IPS-NIHi7 (cell line): ENCODE results near the gene TM9SF3.
A peak's percentile ranks its signal among the peaks of the same experiment; 100 is the strongest.
"Not testable (repeated sequence)": the region's sequence is repeated elsewhere in the genome, so short reads cannot be mapped to it uniquely, and the experiment has no call there.

Experiments
- DNase-seq: peaks from one replicate; pipeline ENCODE4 v3.0.0; 2012; ENCODE audit warnings: mixed read lengths; ENCODE audit errors: extremely low spot score

Gene TM9SF3

GRCh38 chr10:96568402-96568801, 18.4 kb downstream of the TM9SF3 start:
- DNase-seq, result no peak

DNA sequence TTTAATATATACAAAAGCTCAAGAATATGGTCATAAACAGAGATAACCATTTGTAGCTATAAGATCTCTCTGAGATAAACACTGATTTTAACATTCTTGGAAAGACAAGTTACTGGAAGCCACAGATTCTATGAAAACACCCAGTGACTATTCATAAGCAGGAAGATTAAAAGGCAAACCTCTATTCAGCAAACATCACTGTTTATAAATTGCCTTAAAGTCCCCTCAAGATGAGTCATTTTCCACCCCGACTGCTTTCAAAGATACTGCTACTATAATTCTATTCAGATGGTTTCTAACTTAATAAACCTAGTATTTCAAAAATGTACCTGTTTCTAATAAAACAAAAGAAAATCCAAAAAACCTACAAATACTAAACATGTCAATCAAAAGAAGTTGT, 21.0 kb downstream of the TM9SF3 start:
- DNase-seq, result no peak

GRCh38 chr10:96560966-96561887, 25.6 kb downstream of the TM9SF3 start:
- DNase-seq, result no peak

GRCh38 chr10:96560489-96560888, 26.3 kb downstream of the TM9SF3 start:
- DNase-seq, result no peak

DNA sequence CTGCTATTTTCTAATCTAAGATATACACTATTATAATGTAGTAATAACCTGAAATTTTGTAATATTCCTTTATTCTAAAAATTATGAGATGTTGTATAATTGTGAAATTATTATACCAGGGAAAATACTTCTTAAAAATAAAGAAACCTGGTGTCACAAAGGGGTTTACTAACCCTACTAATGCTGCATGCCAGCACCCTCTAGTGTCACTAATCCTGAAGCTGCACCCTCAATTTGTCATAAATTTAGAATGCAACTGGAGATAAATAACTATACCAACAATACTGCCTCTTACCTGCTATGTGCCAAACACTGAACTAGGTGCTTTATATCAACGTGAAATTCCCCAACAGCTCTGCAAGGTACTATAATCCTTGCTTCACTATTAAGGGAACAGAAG, 30.8 kb downstream of the TM9SF3 start:
- DNase-seq, result peak; percentile 22

DNA sequence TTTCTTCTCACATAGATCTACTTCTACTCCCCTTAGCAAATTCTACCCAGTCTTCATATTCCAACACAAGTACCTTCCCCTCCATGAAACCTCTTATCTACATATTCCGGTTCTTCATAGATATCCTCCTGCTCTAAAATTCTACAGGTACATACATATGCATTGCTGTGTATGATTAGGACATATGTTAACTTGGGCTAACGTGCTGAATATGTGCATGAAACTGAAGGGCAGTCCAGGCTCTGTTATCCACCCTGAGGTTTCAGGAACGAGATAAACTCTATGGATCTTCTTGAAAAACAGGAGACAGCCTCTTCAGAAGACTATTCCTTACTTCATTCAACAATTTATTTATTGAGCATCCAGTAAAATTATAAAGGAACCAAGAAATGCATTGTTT, 31.5 kb downstream of the TM9SF3 start:
- DNase-seq, result no peak

DNA sequence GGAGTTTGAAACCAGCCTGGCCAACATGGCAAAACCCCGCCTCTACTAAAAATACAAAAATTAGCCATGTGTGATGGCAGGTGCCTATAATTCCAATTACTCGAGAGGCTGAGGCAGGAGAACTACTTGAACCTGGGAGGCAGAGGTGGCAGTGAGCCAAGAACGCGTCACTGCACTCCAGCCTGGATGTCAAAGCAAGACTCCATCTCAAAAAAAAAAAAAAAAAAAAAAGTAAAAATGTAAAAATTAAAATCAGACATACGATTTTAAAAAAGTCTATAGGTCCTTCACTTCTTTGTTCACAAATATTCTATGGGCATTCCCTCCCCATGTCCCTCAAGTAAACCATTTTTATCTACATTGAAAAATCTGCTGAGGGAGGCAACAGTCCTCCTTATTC, 38.2 kb downstream of the TM9SF3 start:
- DNase-seq, result no peak

DNA sequence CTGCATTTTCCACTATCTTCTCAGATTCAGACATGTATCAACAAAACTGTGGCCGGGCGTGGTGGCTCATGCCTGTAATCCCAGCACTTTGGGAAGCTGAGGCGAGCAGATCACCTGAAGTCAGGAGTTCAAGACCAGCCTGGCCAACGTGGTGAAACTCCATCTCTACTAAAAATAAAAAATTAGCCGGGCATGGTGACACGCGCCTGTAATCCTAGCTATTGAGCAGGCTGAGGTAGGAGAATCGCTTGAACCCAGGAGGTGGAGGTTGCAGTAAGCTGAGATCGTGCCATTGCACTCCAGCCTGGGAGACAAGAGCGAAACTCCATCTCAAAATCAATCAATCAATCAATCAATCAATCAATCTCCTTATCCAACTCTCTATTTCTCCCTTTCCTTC, 41.3 kb downstream of the TM9SF3 start:
- DNase-seq, result not testable (repeated sequence)

DNA sequence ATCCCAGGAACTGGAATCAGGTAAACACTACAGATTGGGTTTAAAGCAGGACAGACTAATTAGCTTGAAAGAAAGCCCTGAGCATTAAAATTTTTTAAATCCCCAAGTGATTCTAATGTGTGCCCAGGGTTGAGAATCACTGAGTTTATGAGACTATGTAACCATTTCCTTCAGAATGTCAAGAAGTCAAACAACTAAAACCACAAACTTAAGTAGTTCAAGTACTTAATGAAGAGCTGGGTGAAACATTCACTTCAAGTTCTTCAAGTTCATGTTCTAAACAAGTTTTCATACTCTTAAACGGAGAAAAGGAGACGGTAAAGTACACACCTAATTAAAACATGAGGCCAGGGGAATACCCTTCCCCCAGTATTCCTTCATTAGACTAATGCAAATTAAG, 44.9 kb downstream of the TM9SF3 start:
- DNase-seq, result no peak

GRCh38 chr10:96540240-96540639, 46.6 kb downstream of the TM9SF3 start:
- no peak for DNase-seq

DNA sequence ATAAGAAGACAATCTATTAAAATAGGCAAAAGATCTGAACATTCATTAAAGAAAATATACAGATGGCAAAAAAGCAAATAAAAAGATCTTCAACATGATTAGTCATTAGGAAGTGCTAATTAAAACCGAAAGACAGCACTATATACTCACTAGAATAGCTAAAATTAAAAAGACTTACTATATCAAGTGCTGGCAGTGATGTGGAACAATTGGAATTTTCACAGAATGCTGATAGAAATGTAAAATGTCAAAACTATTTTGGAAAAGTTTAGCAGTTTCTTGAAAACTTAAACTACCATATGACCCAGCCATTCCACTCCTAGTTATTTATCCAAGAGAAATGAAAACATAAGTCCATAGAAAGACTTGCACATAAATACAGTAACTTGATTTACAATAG, 48.1 kb downstream of the TM9SF3 start:
- no peak for DNase-seq

DNA sequence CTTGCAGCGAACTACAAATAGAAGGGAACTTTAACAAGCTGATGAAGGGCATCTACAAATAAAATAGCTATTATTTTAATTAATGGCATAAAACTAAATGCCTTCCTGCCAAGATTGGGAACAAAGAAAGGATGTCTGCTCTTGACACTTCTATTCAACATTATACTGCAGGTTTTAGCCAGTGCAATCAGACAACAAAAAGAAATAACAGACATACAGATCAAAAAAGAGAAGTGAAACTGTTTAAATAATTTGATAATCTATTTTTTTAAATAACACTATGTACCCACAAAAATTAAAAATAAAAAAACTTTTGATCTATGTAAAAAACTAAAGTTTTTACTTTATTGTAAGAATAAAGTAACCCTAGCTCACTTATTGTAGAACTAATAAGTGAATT, 50.7 kb downstream of the TM9SF3 start:
- no peak for DNase-seq

- DNase-seq, result no peak
Observed at GRCh38 chr10:96532523-96532922, 54.3 kb downstream of the TM9SF3 start.

DNA sequence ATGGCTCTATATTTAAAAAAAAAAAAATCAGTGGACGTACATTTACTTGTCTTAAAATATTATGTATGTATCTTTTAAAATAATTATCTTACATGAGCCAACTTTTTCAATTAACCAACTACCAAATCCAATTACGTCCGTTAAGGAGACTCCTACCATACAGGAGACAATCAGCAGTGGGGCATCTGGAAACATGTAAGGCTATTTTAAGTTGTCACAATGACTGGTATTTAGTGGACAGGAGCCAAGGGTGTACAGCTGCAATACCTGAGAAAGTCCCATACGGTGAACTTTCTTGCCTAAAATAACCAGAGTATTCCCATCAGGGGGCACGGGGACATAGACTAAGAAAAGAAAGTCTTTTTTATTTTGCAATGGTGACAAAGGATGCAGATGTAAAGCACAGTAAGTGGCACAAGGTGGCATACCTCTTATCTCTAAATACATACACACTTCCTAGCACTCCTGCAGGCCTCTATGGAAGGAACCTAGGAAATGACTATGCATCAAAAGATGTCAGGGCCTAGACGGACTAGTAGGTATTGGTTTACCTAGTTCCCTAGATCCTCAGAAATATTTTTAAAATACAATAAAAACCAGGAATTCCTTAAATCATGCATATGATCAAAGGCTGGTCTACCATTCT, 57.1 kb downstream of the TM9SF3 start:
- no peak for DNase-seq

DNA sequence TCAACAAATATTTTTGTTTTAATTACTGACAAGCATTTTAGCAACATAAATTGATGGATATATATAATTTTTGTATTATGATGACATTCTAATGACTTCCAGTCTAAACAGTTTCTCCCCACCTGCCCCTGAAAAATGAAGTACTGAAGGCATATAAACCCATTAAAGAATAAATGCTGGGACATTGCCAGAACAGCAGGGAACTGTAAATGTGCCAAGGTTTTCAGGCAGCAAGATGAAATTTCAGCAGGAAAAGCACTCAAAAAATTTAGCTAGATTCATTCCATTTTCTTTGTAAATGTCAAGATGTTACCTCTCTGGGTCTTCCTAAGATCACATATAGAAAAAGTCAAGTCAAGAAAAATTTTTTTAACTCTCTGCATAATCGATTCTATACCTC, 62.1 kb downstream of the TM9SF3 start:
- DNase-seq, result no peak

GRCh38 chr10:96517284-96517683, 69.5 kb downstream of the TM9SF3 start:
- no peak for DNase-seq

DNA sequence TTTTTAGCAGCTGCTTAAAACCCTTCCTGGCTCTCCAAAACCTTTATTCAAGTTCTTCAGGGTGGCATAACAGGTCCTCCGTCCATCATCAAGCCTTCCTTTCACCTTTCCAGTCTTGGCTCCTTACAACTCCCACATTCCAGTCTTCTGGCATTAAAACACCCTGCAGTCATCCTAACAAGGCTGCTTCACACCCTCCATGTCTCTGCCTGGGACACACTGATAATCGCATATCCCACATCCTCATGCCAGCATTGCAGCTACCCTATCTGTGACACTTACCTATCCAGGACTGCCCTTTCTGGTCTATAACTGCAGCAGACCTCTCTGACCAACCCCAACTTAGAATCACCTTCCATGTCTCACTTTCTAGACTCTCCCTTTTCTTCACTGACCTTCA, 70.5 kb downstream of the TM9SF3 start:
- DNase-seq, result no peak

DNA sequence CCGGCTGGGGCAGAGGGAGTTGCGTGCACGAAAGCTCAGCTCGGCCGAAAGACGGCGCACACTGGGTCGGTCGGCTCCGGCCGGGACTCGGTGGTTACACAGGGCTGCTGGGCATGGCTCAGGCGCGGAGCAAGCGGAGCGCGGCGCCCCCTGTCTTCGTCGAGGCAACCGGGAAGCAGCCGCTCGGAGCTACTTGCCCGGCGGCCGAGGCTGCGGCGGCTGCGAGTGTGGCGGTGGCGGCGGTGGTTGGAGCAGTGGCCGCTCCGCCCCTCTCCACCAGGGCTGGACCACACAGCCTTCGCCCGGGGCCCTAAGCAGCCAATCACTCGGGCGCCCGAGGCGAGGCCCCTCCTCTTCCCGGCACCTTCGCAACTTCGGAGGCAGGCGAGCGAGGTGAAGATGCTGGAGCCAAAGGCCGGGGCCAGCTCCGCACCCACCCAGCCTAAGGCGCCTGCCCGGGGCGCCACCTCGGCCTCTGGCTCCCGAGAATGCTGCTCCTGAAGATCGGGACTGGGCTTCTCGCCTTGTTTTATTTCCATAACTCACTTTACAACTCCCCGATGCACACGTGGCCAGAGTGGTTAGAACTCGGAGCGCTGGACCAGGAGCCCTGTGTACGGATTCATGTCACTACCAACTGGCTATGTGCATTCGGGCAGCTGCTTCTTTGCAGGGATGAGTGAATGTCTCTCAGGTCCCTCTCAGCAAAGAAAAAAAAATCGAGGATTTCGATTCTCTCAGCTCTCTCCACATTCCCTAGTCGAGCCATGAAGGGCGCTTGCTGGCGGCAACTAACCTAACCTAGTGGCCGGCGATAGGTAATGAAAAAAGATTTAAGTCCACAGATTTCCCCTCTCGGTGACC, 72.9 kb downstream of the TM9SF3 start, which contains the start of gene TLL2:
TLL2 (minus strand) TSS at position 229 of the 864 bp plus-strand sequence. CDS start 241 bp downstream, outside the sequence.
- DNase-seq, result peak; percentile 95

GRCh38 chr10:96513305-96513697, 73.5 kb downstream of the TM9SF3 start:
- peak; percentile 46 for DNase-seq

GRCh38 chr10:96512524-96513304, 74.1 kb downstream of the TM9SF3 start:
- DNase-seq, result no peak
